Measurements from ENCODE around the gene SDC1.

The SDC1 gene

DNA sequence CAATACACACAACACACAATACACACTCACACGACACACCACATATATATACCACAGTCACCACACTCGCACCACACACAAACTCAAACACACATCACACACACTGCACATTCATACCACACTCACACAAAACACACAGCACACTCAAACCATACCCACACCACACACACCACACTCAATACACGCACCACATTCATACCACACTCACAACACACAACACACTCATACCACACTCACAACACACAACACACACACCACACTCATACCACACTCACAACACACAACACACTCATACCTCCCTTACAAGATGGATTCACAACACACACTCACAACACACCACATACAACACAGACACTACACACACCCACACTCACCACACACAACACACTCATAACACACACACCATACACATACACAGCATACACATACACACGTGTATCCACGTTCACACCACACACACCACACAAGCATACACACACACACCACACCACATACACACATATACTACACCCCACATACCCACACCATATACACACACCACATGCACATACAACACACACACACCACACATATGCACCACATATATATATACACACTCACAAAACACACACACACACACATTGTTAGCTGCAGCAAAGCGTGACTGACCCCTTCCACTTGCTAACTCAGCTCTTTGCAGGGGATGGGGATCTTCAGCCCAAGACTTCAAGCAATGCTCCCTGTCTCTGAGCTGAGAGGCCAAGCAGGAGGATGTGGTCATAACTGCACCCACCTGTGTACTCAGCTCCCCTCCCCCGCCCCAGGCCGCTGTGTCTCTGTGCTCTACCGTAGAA, 59.0 kb downstream of the SDC1 start:
- Histone ChIP-seq H3K36me3 (replicated peaks) (no peaks in the 10 kb centered on the region), H3K4me3 (no peak overlapping the region), H3K9me3 (no peaks in the 10 kb centered on the region), H3K4me1 (no peaks in the 10 kb centered on the region), H3K27me3 (ENCODE audit: low read depth) (no peaks in the 10 kb centered on the region)
- in situ Hi-C loops (cut with MboI; ENCODE audit: low sequenced_read_pairs): no loop called here
- DNase-seq (ENCODE audit: low spot score in 2 of 2): no peak

GRCh38 chr2:20164734-20165478, 60.0 kb downstream of the SDC1 start:
- no peak for DNase-seq (ENCODE audit: low spot score in 2 of 2)
- Histone ChIP-seq H3K9me3 (no peaks in the 10 kb centered on the region), H3K36me3 (replicated peaks) (no peaks in the 10 kb centered on the region), H3K27me3 (ENCODE audit: low read depth) (no peaks in the 10 kb centered on the region), H3K4me3 (no peak overlapping the region), H3K4me1 (no peaks in the 10 kb centered on the region)
- in situ Hi-C loops (cut with MboI; ENCODE audit: low sequenced_read_pairs): no loop called here

DNA sequence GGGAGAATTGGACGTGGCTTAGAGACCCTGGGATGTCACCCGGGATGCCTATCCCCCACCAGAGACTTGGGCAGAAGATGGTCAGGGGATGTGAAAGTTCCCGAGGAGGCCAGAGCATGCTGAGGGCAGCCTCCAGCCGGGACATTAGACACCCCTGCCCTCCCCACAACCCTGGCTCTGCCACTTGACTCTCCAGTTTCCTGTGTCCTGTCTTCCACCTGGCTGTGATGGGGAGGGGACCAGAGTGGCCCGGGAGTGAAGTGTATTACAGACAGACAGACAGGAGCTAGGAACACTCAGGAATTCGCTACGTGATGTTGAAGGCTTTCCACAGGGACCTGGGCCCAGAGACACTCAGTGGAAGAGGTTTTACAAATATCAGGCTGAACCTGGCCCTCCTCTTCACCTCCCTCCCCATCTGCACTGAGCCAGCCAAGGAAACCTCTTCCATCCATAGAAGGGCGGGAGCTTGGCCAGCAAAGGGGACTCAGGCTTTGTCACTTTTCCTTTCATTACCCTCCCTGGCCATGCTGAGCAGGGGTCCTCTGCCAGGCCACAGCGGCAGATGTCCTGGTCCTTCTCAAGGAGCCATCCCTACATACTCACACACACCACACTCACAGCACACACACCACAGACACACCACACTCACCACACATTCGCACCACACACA, 60.7 kb downstream of the SDC1 start:
- in situ Hi-C loops (cut with MboI; ENCODE audit: low sequenced_read_pairs): no loop called here
- no peak for DNase-seq (ENCODE audit: low spot score in 2 of 2)
- Histone ChIP-seq H3K27me3 (ENCODE audit: low read depth) (no peaks in the 10 kb centered on the region), H3K36me3 (replicated peaks) (no peaks in the 10 kb centered on the region), H3K4me1 (no peaks in the 10 kb centered on the region), H3K4me3 (no peak overlapping the region), H3K9me3 (no peaks in the 10 kb centered on the region)

DNA sequence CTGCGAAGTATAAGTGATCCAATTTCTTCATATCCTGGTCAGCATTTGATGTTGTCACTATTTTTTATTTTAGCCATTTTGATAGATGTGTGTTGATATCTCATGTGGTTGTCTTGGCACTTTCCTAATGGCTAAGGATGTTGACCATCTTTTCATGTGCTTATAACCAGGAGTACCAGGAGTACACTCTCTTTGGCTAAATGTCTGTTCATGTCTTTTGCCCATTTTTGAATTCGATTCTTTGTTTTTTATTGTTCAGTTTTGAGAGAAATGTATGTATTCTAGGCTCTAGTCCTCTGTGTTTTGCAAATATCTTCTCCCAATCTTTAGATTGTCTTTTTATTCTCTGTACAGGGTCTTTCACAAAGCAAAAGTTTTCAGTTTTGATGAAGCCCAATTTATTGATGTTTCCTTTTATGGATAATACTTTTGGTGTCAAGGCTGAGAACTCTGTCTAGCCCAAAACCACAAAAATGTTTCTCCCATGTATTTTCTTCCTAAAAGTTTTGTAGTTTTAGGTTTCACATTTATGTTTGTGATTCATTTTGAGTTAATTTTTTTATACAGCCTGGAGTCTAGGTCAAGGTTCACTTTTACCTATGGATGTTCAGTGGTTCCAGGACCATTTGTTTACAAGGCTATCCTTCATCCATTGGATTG, 65.4 kb downstream of the SDC1 start:
- in situ Hi-C loops (cut with MboI; ENCODE audit: low sequenced_read_pairs): no loop called here
- Histone ChIP-seq H3K4me3 (no peak overlapping the region), H3K4me1 (no peaks in the 10 kb centered on the region), H3K27me3 (ENCODE audit: low read depth) (no peaks in the 10 kb centered on the region), H3K36me3 (replicated peaks) (no peaks in the 10 kb centered on the region), H3K9me3 (no peaks in the 10 kb centered on the region)
- DNase-seq (ENCODE audit: low spot score in 2 of 2): no peak

DNA sequence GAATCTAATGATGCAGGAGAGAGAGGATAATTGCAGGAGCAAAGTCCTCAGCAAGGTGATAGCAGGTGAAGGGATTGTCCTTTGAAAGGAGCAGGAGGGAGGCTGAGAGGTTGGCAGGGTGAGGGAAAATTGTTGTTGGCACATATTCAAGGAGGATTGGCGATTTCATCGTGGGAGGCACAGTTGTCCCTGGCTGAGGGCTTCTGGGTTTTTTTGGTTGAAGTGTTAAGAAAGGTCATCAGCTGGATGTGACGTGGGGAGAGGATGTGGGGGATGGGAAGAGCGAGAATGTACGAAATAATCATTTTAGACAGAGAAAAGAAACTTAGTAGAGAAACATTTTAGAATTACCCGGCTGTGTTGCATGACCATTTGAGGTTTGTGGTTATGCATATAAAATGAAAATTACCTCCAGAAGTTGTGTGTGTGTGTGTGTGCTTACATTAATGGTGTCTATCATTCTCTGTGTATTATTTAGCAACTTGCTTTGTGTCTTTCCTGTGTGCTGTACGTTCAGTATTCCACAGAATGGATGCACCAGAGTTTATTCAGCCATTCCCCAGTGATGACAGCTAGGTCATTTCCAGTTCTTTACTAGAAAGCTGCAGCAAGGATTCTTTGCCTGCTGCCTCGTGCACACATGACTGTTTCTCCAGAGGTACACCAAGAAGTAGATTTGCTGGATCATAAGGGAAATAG, 67.6 kb downstream of the SDC1 start:
- Histone ChIP-seq H3K9me3 (no peaks in the 10 kb centered on the region), H3K27me3 (ENCODE audit: low read depth) (no peaks in the 10 kb centered on the region), H3K4me3 (no peak overlapping the region), H3K4me1 (no peaks in the 10 kb centered on the region), H3K36me3 (replicated peaks) (no peaks in the 10 kb centered on the region)
- DNase-seq (ENCODE audit: low spot score in 2 of 2): no peak
- in situ Hi-C loops (cut with MboI; ENCODE audit: low sequenced_read_pairs): no loop called here

GRCh38 chr2:20156836-20157192, 68.1 kb downstream of the SDC1 start:
- no peaks in the 10 kb centered on the region for H3K36me3 ChIP-seq (replicated peaks)
- in situ Hi-C loops (cut with MboI; ENCODE audit: low sequenced_read_pairs): no loop called here
- no peak overlapping the region for H3K4me3 ChIP-seq
- no peak for DNase-seq (ENCODE audit: low spot score in 2 of 2)
- peaks cover under 1% of the 10 kb centered on the region; the same call in 1 of the 2 replicates for H3K4me1 ChIP-seq
- no peaks in the 10 kb centered on the region for H3K9me3 ChIP-seq
- no peaks in the 10 kb centered on the region for H3K27me3 ChIP-seq (ENCODE audit: low read depth)

- Histone ChIP-seq H3K36me3 (replicated peaks) (no peaks in the 10 kb centered on the region), H3K4me3 (no peak overlapping the region), H3K27me3 (ENCODE audit: low read depth) (no peaks in the 10 kb centered on the region), H3K4me1 (peaks cover 3% of the 10 kb centered on the region), H3K9me3 (no peaks in the 10 kb centered on the region)
- in situ Hi-C loops (cut with MboI; ENCODE audit: low sequenced_read_pairs): no loop called here
- no peak for DNase-seq (ENCODE audit: low spot score in 2 of 2)
Measured at GRCh38 chr2:20156076-20156759, 68.7 kb downstream of the SDC1 start.

GRCh38 chr2:20153131-20153851, 71.6 kb downstream of the SDC1 start:
- Histone ChIP-seq H3K4me1 (peaks cover 22% of the 10 kb centered on the region), H3K27me3 (ENCODE audit: low read depth) (no peaks in the 10 kb centered on the region), H3K4me3 (no peak overlapping the region), H3K36me3 (replicated peaks) (no peaks in the 10 kb centered on the region), H3K9me3 (no peaks in the 10 kb centered on the region)
- DNase-seq (ENCODE audit: low spot score in 2 of 2): no peak
- in situ Hi-C loops (cut with MboI; ENCODE audit: low sequenced_read_pairs): no loop called here

- Histone ChIP-seq H3K9me3 (no peaks in the 10 kb centered on the region), H3K36me3 (replicated peaks) (no peaks in the 10 kb centered on the region), H3K4me1 (peaks cover 29% of the 10 kb centered on the region), H3K4me3 (no peak overlapping the region), H3K27me3 (ENCODE audit: low read depth) (no peaks in the 10 kb centered on the region)
- in situ Hi-C loops (cut with MboI; ENCODE audit: low sequenced_read_pairs): no loop called here
- DNase-seq (ENCODE audit: low spot score in 2 of 2): no peak
Measured at GRCh38 chr2:20150806-20151571, 73.9 kb downstream of the SDC1 start.
